Common myeloid progenitor, CD34-positive (primary cell): ENCODE results near the gene DOHH.

Experiments
- CTCF ChIA-PET: fragments of 350-600 bp; sonication (Branson Sonifier 250); formaldehyde crosslinking; loops from one replicate; lab custom pipeline; 2021; ENCODE audit warnings: antibody characterized with exemption; lab: Charles Lee
- POLR2A ChIA-PET: fragments of 350-600 bp; sonication (Branson Sonifier 250); formaldehyde crosslinking; loops from one replicate; lab custom pipeline; 2021; ENCODE audit warnings: antibody characterized with exemption; lab: Charles Lee
- DNase-seq, 3 donors: peaks; one replicate each; pipeline versions ENCODE4 v3.0.0 to v3.0.0-alpha.2; 2013
- H3K27ac ChIP-seq, 2 experiments: 1 replicate in 1 of 2; 2 replicates in 1 of 2; pipeline ENCODE4 v1.7.0; 2013; ENCODE audit warnings: inconsistent platforms in 2 of 2, low read length in 2 of 2, mild to moderate bottlenecking in 2 of 2, low read depth in 1 of 2, moderate library complexity in 1 of 2; ENCODE audit not compliant: severe bottlenecking in 2 of 2, insufficient read depth in 1 of 2, poor library complexity in 1 of 2
- H3K27me3 ChIP-seq, 5 experiments: replicated peaks in 2 of 5; 1 replicate in 3 of 5; 2 replicates in 2 of 5; pipeline versions ENCODE4 v1.6.1 to v1.7.0; 2013; ENCODE audit warnings: low read length in 4 of 5, mild to moderate bottlenecking in 2 of 5, moderate library complexity in 2 of 5, inconsistent platforms in 1 of 5; ENCODE audit not compliant: insufficient read depth in 5 of 5, control insufficient read depth in 4 of 5
- H3K36me3 ChIP-seq, 4 experiments: 1 replicate in 2 of 4; 2 replicates in 2 of 4; pipeline versions ENCODE4 v1.6.1 to v1.7.0; 2013; ENCODE audit warnings: low read length in 3 of 4, control low read depth in 1 of 4, mild to moderate bottlenecking in 1 of 4; ENCODE audit not compliant: control insufficient read depth in 4 of 4, insufficient read depth in 4 of 4
- H3K4me1 ChIP-seq, 4 experiments: 1 replicate in 3 of 4; 2 replicates in 1 of 4; pipeline versions ENCODE4 v1.6.1 to v1.7.1; 2013; ENCODE audit warnings: low read length in 3 of 4, mild to moderate bottlenecking in 3 of 4, control low read depth in 1 of 4, inconsistent platforms in 1 of 4, moderate library complexity in 1 of 4; ENCODE audit not compliant: control insufficient read depth in 4 of 4, insufficient read depth in 4 of 4; ENCODE audit errors: control extremely low read depth in 1 of 4
- H3K4me3 ChIP-seq, 7 experiments: 1 replicate in 4 of 7; 2 replicates in 3 of 7; pipeline versions ENCODE4 v1.5.1 to v1.7.0; 2013; ENCODE audit warnings: mild to moderate bottlenecking in 7 of 7, low read length in 6 of 7, moderate library complexity in 6 of 7, inconsistent platforms in 2 of 7, low read depth in 2 of 7, control low read depth in 1 of 7; ENCODE audit not compliant: insufficient read depth in 4 of 7, control insufficient read depth in 1 of 7; ENCODE audit errors: extremely low read depth in 1 of 7
- H3K9me3 ChIP-seq, 5 experiments: 1 replicate in 4 of 5; 2 replicates in 1 of 5; pipeline versions ENCODE4 v1.6.1 to v1.7.1; 2013; ENCODE audit warnings: low read length in 4 of 5, mild to moderate bottlenecking in 2 of 5, inconsistent platforms in 1 of 5, low read depth in 1 of 5, moderate library complexity in 1 of 5; ENCODE audit not compliant: control insufficient read depth in 4 of 5, insufficient read depth in 2 of 5; ENCODE audit errors: control extremely low read depth in 1 of 5
- WGBS: methylation state at CpG from one replicate; pipeline ENCODE4 v1.1.5; 2013; ENCODE audit not compliant: insufficient coverage; 5-methylcytosine and 5-hydroxymethylcytosine counted together

Gene DOHH

GRCh38 chr19:3494051-3494450 is 6.4 kb downstream of the DOHH start:
- 98% methylated on average over 10 of the region's 15 CpGs for WGBS
- no peak overlapping the region for H3K4me3 ChIP-seq
- peaks cover 0 to under 1% (median 0%) of the 10 kb centered on the region in 4 experiments for H3K4me1 ChIP-seq
- ChIA-PET CTCF (interaction anchor here (2.6 kb wide), 1 partner anchor 10 kb away, joined by 13 read pairs; the partner anchor contains the start of gene SMIM44), POLR2A (interaction anchor here (0.7 kb wide), 1 partner anchor 172 kb away, joined by 8 read pairs; no protein-coding TSS in a partner anchor)
- H3K27me3 ChIP-seq = no peaks in the 10 kb centered on the region
- peaks cover 2 to 63% (median 41%) of the 10 kb centered on the region in 4 experiments for H3K36me3 ChIP-seq
- no peak for DNase-seq
- no peak overlapping the region for H3K27ac ChIP-seq
- no peaks in the 10 kb centered on the region for H3K9me3 ChIP-seq

- WGBS = 95% methylated on average over 14 of the region's 14 CpGs
- POLR2A ChIA-PET = no interaction called here
Observed at GRCh38 chr19:3493651-3494050, 6.8 kb downstream of the DOHH start.

GRCh38 chr19:3492919-3493318 is 7.6 kb downstream of the DOHH start:
- CTCF ChIA-PET = interaction anchor here (1.3 to 2.6 kb wide), 2 partner anchors 9 to 14 kb away, joined by 4 to 13 read pairs; partner anchors contain the start of gene SMIM44

More at GRCh38 chr19:3493651-3494050, 6.8 kb downstream of the DOHH start:
- Histone ChIP-seq H3K9me3 (no peaks in the 10 kb centered on the region), H3K36me3 (peaks cover 2 to 63% (median 41%) of the 10 kb centered on the region in 4 experiments), H3K4me3 (no peak overlapping the region), H3K27ac (no peak overlapping the region), H3K4me1 (no peaks in the 10 kb centered on the region), H3K27me3 (no peaks in the 10 kb centered on the region)
- DNase-seq = no peak
- CTCF ChIA-PET = interaction anchor here (2.6 kb wide), 1 partner anchor 9 kb away, joined by 13 read pairs; the partner anchor contains the start of gene SMIM44

GRCh38 chr19:3492131-3492839 is 8.2 kb downstream of the DOHH start:
- Histone ChIP-seq H3K27me3 (no peaks in the 10 kb centered on the region), H3K4me1 (no peaks in the 10 kb centered on the region), H3K36me3 (peaks cover 2 to 61% (median 43%) of the 10 kb centered on the region in 4 experiments), H3K9me3 (no peaks in the 10 kb centered on the region), H3K4me3 (no peak overlapping the region), H3K27ac (no peak overlapping the region)
- CTCF ChIA-PET = interaction anchor here (1.2 to 1.3 kb wide), 2 partner anchors 9 to 13 kb away, joined by 3 to 4 read pairs; partner anchors contain the start of gene SMIM44
- WGBS = 95% methylated on average over 25 of the region's 45 CpGs
- POLR2A ChIA-PET = no interaction called here
- no peak for DNase-seq

More at GRCh38 chr19:3492919-3493318, 7.6 kb downstream of the DOHH start:
- POLR2A ChIA-PET = no interaction called here
- Histone ChIP-seq H3K36me3 (peaks cover 2 to 63% (median 44%) of the 10 kb centered on the region in 4 experiments), H3K27me3 (no peaks in the 10 kb centered on the region), H3K9me3 (no peaks in the 10 kb centered on the region), H3K4me1 (no peaks in the 10 kb centered on the region), H3K4me3 (no peak overlapping the region), H3K27ac (no peak overlapping the region)
- WGBS = 94% methylated on average over 8 of the region's 16 CpGs
- no peak for DNase-seq

- H3K27ac ChIP-seq = no peak overlapping the region
- WGBS = 97% methylated on average over 53 of the region's 55 CpGs
- peaks cover 2 to 57% (median 40%) of the 10 kb centered on the region in 4 experiments for H3K36me3 ChIP-seq
- no peaks in the 10 kb centered on the region for H3K4me1 ChIP-seq
- ChIA-PET POLR2A (interaction anchor here (0.5 kb wide), 1 partner anchor 515 kb away, joined by 3 read pairs; no protein-coding TSS in a partner anchor), CTCF (interaction anchor here (0.6 to 1.2 kb wide), 6 partner anchors 8 to 205 kb away, joined by 3 to 4 read pairs (median 3); partner anchors contain the start of gene SMIM44)
- H3K9me3 ChIP-seq = no peaks in the 10 kb centered on the region
- no peak overlapping the region for H3K4me3 ChIP-seq
- DNase-seq = no peak
- H3K27me3 ChIP-seq = no peaks in the 10 kb centered on the region
Observed at GRCh38 chr19:3491396-3492119, 8.9 kb downstream of the DOHH start.

- no peaks in the 10 kb centered on the region for H3K27me3 ChIP-seq
- no peaks in the 10 kb centered on the region for H3K9me3 ChIP-seq
- H3K27ac ChIP-seq = no peak within 1 kb of the TSS
- H3K4me1 ChIP-seq = peaks cover 0 to 15% (median 12%) of the 10 kb centered on the region in 4 experiments
- H3K36me3 ChIP-seq = peaks cover 0 to 6% (median 2%) of the 10 kb centered on the region in 4 experiments
- POLR2A ChIA-PET = no interaction called here
- H3K4me3 ChIP-seq = no peak within 1 kb of the TSS
- CTCF ChIA-PET = interaction anchor here (0.6 to 5.3 kb wide), 8 partner anchors 9 to 138 kb away, joined by 3 to 38 read pairs (median 4); partner anchors contain the start of gene DOHH
- WGBS = 97% methylated on average over 28 of the region's 33 CpGs
- no peak for DNase-seq
Observed at GRCh38 chr19:3483226-3483628, 17.2 kb downstream of the DOHH start, which contains the start of gene SMIM44. SMIM44 (minus strand) TSS chr19:3483441; CDS start chr19:3483403, 38 bp downstream.
